Panc1 (cell line): ENCODE results near the gene PICALM. TPM values are rescaled to one million over a fixed set of nuclear protein-coding genes. Genes with fewer than 3 reads are reported as not detected.

ENCODE experiments used
- ATAC-seq: fragments of 200-7000 bp; cut with Tn5 transposase; 2 replicates; pipeline ENCODE4 v1.9.1; 2020; ENCODE audit warnings: mild to moderate bottlenecking, moderate library complexity
- BruUV-seq: library from RNA; stranded (reverse); fragments of 400-500 nt; replicated peaks from 2 replicates; lab custom pipeline; 2021; lab: Mats Ljungman, UMichigan
- CTCF ChIA-PET: fragments of 300-600 bp; sonication (Branson Sonifier 250); formaldehyde crosslinking; loops from one replicate; lab custom pipeline; 2022; ENCODE audit warnings: antibody characterized with exemption; lab: Charles Lee
- POLR2A ChIA-PET: fragments of 300-600 bp; sonication (Branson Sonifier 250); formaldehyde crosslinking; loops from one replicate; lab custom pipeline; 2022; ENCODE audit warnings: antibody characterized with exemption; lab: Charles Lee
- DNase-seq: peaks from one replicate; pipeline ENCODE4 v3.0.0-alpha.2; 2010; ENCODE audit warnings: low read depth, low spot score
- H3K27ac ChIP-seq: 2 replicates; pipeline ENCODE4 v1.5.1; 2011; ENCODE audit warnings: mild to moderate bottlenecking, low read length, inconsistent platforms
- H3K27me3 ChIP-seq: fragments of 200-500 bp; sonication (Bioruptor generic); 2 replicates; pipeline ENCODE4 v1.6.0; 2014; ENCODE audit warnings: low read length, inconsistent platforms; ENCODE audit not compliant: control insufficient read depth, insufficient read depth
- H3K36me3 ChIP-seq: fragments of 200-500 bp; sonication (Bioruptor generic); 2 replicates; pipeline ENCODE4 v1.5.1; 2014; ENCODE audit warnings: inconsistent platforms, mild to moderate bottlenecking, low read length, moderate library complexity; ENCODE audit not compliant: control insufficient read depth, insufficient read depth
- H3K4me1 ChIP-seq: 2 replicates; pipeline ENCODE4 v1.5.1; 2011; ENCODE audit warnings: inconsistent platforms, mild to moderate bottlenecking, low read length, moderate library complexity; ENCODE audit not compliant: control insufficient read depth, insufficient read depth
- H3K4me3 ChIP-seq, 2 experiments: 2 replicates each; pipeline ENCODE4 v1.5.1; 2011 to 2012; ENCODE audit warnings: low read depth in 2 of 2, low read length in 2 of 2, mild to moderate bottlenecking in 2 of 2, inconsistent platforms in 1 of 2, moderate library complexity in 1 of 2
- H3K9me3 ChIP-seq: fragments of 200-500 bp; sonication (Bioruptor generic); 2 replicates; pipeline ENCODE4 v1.5.1; 2014; ENCODE audit warnings: low read depth, mild to moderate bottlenecking, inconsistent platforms, low read length, moderate library complexity; ENCODE audit not compliant: control insufficient read depth, insufficient read depth
- CTCF ChIP-seq: fragments of 450-650 bp; IDR thresholded peaks from 2 replicates; pipeline ENCODE4 v1.5.1; 2017; ENCODE audit warnings: mild to moderate bottlenecking
- POLR2AphosphoS5 ChIP-seq: IDR thresholded peaks from 2 replicates; pipeline ENCODE4 v1.6.1; 2012; ENCODE audit warnings: mild to moderate bottlenecking, low read depth, low read length, moderate library complexity
- SIN3A ChIP-seq: IDR thresholded peaks from 2 replicates; pipeline ENCODE4 v1.6.1; 2012; ENCODE audit warnings: low read depth, mild to moderate bottlenecking, low read length, moderate library complexity, borderline replicate concordance; ENCODE audit not compliant: insufficient read depth
- TCF7L2 ChIP-seq: IDR thresholded peaks from 2 replicates; pipeline ENCODE4 v1.6.1; 2011; ENCODE audit warnings: mild to moderate bottlenecking, low read depth, low read length, inconsistent platforms
- in situ Hi-C: cut with HindIII; loops from 2 replicates; pipeline ENCODE4 v1.10.0; 2016; ENCODE audit warnings: low sequenced_read_pairs, low pct_unique_long_range_greater_than_20kb
- intact Hi-C: fragments of 100-400 bp; cut with micrococcal nuclease; formaldehyde crosslinking; loops from one replicate; pipeline ENCODE4 v1.10.0; 2022; ENCODE audit not compliant: unreplicated experiment
- total RNA-seq: library from RNA; stranded (reverse); gene quantifications from one replicate; pipeline ENCODE4 v1.2.1, GENCODE V29; 2021; ENCODE audit not compliant: unreplicated experiment
- TF ChIP-seq, protein P1 (sequence below), 2 experiments: IDR thresholded peaks; 2 replicates each; pipeline ENCODE4 v1.6.1; 2011 to 2012; ENCODE audit warnings: low read depth in 2 of 2, control low read depth in 1 of 2, low read length in 1 of 2, mild to moderate bottlenecking in 1 of 2, moderate library complexity in 1 of 2; ENCODE audit not compliant: insufficient read depth in 1 of 2

The PICALM gene
- total RNA-seq, 1 experiment from 2014 or later: 153 TPM

DNA sequence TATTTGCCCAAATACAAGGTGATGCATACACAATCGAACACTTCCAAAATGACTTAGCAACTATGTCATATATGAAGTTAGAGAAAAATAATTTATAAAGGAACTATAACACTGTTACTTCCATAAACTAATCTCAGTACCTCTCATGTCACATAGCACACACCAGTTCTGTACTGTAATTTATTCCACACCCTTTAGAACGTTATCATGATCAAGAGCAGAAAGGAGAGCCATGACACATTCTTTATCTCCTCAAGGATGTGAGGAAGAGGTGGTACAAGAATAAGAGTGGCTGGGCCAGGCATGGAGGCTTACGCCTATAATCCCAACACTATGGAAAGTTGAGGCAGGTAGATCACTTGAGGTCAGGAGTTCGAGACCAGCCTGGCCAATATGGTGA, 31.1 kb downstream of the PICALM start:
- H3K36me3 ChIP-seq: no peaks in the 10 kb centered on the region
- no peak overlapping the region for H3K27ac ChIP-seq
- ATAC-seq (no peak), DNase-seq (no peak)
- no peaks in the 10 kb centered on the region for H3K27me3 ChIP-seq
- intact Hi-C loops: no loop called here
- H3K4me1 ChIP-seq: peaks cover 34% of the 10 kb centered on the region
- POLR2A ChIA-PET: no interaction called here
- TF ChIP-seq TCF7L2 (no peak), CTCF (no peak), POLR2AphosphoS5 (no peak), SIN3A (no peak)
- TF ChIP-seq, protein P1, sequence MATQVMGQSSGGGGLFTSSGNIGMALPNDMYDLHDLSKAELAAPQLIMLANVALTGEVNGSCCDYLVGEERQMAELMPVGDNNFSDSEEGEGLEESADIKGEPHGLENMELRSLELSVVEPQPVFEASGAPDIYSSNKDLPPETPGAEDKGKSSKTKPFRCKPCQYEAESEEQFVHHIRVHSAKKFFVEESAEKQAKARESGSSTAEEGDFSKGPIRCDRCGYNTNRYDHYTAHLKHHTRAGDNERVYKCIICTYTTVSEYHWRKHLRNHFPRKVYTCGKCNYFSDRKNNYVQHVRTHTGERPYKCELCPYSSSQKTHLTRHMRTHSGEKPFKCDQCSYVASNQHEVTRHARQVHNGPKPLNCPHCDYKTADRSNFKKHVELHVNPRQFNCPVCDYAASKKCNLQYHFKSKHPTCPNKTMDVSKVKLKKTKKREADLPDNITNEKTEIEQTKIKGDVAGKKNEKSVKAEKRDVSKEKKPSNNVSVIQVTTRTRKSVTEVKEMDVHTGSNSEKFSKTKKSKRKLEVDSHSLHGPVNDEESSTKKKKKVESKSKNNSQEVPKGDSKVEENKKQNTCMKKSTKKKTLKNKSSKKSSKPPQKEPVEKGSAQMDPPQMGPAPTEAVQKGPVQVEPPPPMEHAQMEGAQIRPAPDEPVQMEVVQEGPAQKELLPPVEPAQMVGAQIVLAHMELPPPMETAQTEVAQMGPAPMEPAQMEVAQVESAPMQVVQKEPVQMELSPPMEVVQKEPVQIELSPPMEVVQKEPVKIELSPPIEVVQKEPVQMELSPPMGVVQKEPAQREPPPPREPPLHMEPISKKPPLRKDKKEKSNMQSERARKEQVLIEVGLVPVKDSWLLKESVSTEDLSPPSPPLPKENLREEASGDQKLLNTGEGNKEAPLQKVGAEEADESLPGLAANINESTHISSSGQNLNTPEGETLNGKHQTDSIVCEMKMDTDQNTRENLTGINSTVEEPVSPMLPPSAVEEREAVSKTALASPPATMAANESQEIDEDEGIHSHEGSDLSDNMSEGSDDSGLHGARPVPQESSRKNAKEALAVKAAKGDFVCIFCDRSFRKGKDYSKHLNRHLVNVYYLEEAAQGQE (IDR thresholded peaks at IDR 0.05; ENCODE audit: insufficient read depth in 1 of 2, low read depth in 2 of 2, low read length in 1 of 2): no peak
- CTCF ChIA-PET: no interaction called here
- H3K4me3 ChIP-seq: no peak overlapping the region
- BruUV-seq: no TSS peak
- in situ Hi-C loops: no loop called here
- H3K9me3 ChIP-seq: no peaks in the 10 kb centered on the region

- ChIA-PET POLR2A (no interaction called here), CTCF (no interaction called here)
- intact Hi-C loops: no loop called here
- H3K4me1 ChIP-seq: peaks cover 16% of the 10 kb centered on the region; the same call in 1 of the 2 replicates
- H3K9me3 ChIP-seq: no peaks in the 10 kb centered on the region
- no peaks in the 10 kb centered on the region for H3K27me3 ChIP-seq
- DNase-seq: no peak
- H3K27ac ChIP-seq: no peak overlapping the region
- BruUV-seq: no TSS peak
- no peaks in the 10 kb centered on the region for H3K36me3 ChIP-seq
- no peak overlapping the region for H3K4me3 ChIP-seq
- in situ Hi-C loops: no loop called here
- no peak for ATAC-seq
- TF ChIP-seq POLR2AphosphoS5 (no peak), SIN3A (no peak), TCF7L2 (no peak), CTCF (no peak)
- TF ChIP-seq, protein P1 (IDR thresholded peaks at IDR 0.05; ENCODE audit: insufficient read depth in 1 of 2, low read depth in 2 of 2, low read length in 1 of 2): no peak
Observed at GRCh38 chr11:86035920-86036319, 33.0 kb downstream of the PICALM start.
